Retina (tissue), 1 donor: ENCODE data around the gene TMEM198.

Experiments
- DNase-seq: peaks from one replicate; pipeline ENCODE4 v3.0.0-alpha.2; 2016

The TMEM198 gene

GRCh38 chr2:219526320-219527075 lies 17.3 kb upstream of the TMEM198 start:
- no peak for DNase-seq

- peak; percentile 50 for DNase-seq
These were observed 16.8 kb upstream of the TMEM198 start for GRCh38 chr2:219527076-219527394.

GRCh38 chr2:219527472-219527871 lies 16.4 kb upstream of the TMEM198 start:
- DNase-seq = no peak

DNA sequence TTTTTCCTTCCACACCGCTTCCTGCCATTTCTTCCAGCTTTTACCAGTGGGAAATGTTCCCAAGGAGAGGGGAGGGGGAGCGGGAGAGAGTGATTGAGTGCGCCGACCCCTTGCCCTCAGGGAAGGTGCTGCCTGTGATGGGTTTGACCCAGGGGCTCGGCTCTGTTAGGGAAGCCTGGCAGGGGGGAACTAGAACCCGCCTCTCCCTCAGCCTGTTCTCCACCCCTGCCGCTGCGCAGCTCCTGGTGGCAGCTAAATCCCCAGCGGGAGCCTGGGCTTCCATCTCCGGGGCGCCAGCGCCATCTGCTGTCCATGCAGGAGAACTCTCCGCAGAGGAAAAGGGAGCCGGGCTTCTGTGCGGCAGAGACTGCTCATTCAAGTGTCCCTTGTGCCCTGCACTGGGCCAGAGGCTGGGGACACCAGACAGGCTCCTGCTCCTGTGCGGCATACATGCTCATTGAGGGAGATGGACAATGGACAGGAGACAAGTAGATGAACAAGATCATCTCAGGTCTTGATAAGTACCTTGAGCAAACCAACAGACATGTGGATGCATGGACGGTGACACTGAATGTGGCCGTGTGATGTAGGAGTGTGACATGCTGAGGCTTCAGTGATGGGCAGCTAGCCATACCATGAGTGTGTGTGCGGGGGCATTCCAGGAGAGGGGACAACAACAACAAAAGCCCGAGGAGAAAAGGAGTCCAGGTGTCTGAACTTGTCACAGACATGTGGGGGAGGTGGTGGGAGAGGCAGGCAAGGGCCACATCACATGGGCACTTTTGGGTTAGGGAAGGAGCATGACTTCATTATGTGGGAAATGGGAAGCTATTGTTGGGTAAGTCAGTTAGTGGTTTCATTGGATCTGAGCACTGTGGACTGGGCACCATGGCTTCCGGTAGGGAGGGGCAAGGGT lies 13.5 kb upstream of the TMEM198 start:
- DNase-seq = peak; percentile 93

DNA sequence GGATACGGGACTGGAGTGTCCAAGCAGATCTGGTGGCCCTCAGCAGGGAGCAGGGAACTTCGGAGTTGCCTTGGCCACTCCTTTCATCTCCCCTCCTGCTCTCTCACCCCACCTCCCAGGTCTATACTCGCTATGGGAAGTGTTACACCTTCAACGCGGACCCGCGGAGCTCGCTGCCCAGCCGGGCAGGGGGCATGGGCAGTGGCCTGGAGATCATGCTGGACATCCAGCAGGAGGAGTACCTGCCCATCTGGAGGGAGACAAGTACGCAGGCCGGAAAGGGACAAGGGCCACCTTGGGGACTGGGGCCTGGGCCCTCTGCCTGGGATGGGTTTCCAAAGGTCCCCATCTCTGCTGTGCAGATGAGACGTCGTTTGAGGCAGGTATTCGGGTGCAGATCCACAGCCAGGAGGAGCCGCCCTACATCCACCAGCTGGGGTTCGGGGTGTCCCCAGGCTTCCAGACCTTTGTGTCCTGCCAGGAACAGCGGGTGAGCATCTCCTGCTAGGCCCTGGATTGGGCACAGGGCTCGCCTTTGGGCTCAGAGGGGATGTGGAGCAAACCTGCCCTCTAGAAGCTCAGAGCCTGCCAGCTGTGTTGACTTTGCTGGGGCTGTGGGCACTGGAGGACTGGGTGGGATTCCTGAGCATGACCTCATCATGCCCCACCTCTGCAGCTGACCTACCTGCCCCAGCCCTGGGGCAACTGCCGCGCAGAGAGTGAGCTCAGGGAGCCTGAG lies 12.0 kb upstream of the TMEM198 start:
- no peak for DNase-seq

GRCh38 chr2:219532378-219532649 lies 11.5 kb upstream of the TMEM198 start:
- no peak for DNase-seq

DNA sequence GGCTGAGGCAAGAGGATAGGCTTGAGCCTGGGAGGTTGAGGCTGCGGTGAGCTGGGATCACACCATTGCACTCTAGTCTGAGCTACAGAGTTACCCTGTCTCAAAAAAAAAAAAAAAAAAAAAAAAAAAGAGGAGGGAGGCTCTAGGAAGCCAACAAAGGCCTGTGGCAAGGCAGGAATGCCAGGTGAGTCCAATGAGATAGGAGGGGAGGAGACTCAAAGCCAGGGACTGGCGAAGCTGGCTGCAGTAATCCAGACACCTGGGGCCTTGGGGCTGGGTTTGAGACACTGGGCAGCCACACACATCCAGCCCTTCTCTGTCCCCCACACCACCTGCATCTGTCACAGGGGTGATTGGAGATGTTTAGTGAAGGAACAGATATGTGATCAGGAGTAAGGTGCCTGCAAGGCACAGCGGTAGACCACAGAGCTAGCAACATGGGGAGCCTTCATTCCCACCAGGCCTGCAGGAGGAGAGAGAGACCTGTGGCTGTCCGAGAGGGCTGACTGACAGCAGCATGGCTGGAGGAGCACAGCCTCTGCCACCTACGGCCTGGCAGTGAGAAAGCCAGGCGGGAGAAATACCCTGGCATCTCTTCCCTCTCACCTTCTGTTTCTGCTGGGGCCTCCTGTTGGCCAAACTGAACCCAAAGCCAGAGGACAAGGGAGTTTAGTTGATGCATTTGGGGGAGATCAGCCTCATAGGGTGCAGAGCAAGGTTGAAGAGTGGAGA lies 9.7 kb upstream of the TMEM198 start:
- DNase-seq = no peak

DNA sequence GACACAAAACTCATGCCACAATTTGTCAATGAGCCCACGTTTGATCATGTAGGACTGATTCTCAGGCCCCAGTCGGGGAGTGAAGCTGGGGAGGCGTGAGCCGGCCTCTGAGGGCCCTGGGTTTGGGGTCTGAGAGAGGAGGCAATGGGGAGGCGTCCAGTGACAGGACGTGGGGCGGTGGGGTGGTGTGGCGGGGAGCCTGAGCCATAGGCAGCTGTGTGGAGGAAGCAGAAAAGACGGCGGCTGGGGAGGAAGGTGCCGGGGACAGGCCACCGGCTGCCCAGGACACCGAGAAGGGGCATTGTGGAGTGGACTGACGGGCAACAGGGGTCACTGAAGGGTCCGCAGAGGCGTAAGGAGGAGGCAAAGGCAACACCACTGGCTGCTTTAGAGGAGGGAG lies 7.4 kb upstream of the TMEM198 start:
- DNase-seq = no peak

DNA sequence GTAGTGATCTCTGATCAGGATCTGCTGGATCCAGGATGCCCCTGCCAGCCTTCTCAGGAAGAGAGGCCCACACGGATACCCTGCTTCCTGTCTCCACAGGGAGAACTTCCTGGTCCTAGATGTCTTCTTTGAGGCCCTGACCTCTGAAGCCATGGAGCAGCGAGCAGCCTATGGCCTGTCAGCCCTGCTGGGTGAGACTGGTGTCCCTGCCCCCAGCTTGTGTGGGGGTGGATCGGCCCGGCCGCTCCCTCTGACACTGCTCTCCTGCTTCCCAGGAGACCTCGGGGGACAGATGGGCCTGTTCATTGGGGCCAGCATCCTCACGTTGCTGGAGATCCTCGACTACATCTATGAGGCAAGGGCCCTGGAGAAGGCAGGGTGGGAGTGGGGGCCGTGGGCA lies 6.9 kb upstream of the TMEM198 start:
- no peak for DNase-seq

GRCh38 chr2:219537657-219538488 lies 6.0 kb upstream of the TMEM198 start:
- peak; percentile 34 for DNase-seq

- peak; percentile 75 for DNase-seq
These were observed 5.3 kb upstream of the TMEM198 start for GRCh38 chr2:219538504-219538951.

- DNase-seq = peak; percentile 42
These were observed 4.7 kb upstream of the TMEM198 start for GRCh38 chr2:219538956-219539788.

- DNase-seq = peak; percentile 52
These were observed 3.7 kb upstream of the TMEM198 start for GRCh38 chr2:219539926-219540678.

- no peak for DNase-seq
These were observed 2.9 kb upstream of the TMEM198 start for GRCh38 chr2:219540784-219541504.

DNA sequence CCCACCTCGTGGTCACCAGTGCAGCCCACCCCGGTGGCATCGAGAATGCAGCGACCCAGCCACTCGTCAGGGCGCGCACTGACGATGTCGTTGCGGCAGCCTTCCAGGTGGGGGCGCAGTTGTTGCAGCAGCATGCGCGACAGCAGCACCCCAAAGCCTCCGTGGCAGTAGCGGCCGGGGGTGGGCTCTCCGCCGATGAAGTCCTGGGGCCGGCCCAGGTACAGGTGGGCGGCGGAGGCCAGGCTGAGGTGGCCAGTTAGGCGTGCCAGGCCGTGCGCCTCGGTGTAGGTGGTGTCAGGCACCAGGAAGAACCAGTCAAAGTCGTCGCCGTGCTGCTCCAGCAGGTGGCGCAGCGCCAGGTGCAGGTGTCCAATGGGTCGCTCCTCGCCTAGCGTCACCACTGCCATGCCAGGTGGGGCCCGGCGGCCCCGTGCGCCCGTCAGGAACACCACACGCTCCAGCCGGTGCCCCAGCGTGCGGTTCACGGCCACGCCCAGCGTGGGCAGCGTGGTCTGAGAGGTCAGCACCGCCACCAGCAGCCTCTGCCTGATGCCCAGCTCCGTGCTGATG lies 2.1 kb upstream of the TMEM198 start:
- DNase-seq = peak; percentile 94

GRCh38 chr2:219542931-219543595 lies 765 bp upstream of the TMEM198 start:
- no peak for DNase-seq

GRCh38 chr2:219544567-219544966 lies 739 bp downstream of the TMEM198 start:
- no peak for DNase-seq

- DNase-seq = no peak
These were observed 1.6 kb downstream of the TMEM198 start for GRCh38 chr2:219545295-219545942.
